Choroid plexus epithelial cell (primary cell): Measurements from ENCODE around the gene CSGALNACT2.
"Not testable (repeated sequence)": the region's sequence is repeated elsewhere in the genome, so short reads cannot be mapped to it uniquely, and the experiment has no call there.

ENCODE experiments used
- DNase-seq: peaks from one replicate; pipeline ENCODE4 v3.0.0-alpha.2; 2010; ENCODE audit warnings: low read depth
- H3K4me3 ChIP-seq: 2 replicates; pipeline ENCODE4 v1.5.1; 2011; ENCODE audit warnings: low read depth, mild to moderate bottlenecking, control low read depth, low read length, moderate library complexity
- TF ChIP-seq, protein P1 (sequence below): conservative IDR thresholded peaks from 2 replicates; pipeline ENCODE4 v1.5.1; 2011; ENCODE audit warnings: low read depth, mild to moderate bottlenecking, control low read depth, inconsistent platforms, low read length, moderate library complexity

Gene CSGALNACT2

DNA sequence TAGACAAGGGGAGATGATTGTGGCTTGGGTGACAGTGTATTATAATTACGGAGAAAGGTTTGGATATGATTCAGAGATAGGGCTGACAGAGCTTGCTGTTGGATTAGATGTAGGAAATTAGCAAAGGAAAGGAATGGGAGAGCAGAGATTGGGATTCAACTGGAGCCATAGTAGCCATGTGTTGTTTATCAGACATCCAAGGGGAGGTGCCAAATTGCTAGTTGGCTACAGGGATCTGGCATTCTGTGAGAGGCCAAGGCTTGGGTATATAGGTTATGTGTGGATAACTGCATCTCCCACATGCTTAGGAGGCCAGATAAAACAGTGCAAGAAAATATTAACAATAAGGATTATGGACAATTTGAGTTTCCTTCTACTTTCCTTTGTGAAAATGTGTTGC lies 34.9 kb downstream of the CSGALNACT2 start:
- no peak for DNase-seq
- no peak overlapping the region for H3K4me3 ChIP-seq
- TF ChIP-seq, protein P1, sequence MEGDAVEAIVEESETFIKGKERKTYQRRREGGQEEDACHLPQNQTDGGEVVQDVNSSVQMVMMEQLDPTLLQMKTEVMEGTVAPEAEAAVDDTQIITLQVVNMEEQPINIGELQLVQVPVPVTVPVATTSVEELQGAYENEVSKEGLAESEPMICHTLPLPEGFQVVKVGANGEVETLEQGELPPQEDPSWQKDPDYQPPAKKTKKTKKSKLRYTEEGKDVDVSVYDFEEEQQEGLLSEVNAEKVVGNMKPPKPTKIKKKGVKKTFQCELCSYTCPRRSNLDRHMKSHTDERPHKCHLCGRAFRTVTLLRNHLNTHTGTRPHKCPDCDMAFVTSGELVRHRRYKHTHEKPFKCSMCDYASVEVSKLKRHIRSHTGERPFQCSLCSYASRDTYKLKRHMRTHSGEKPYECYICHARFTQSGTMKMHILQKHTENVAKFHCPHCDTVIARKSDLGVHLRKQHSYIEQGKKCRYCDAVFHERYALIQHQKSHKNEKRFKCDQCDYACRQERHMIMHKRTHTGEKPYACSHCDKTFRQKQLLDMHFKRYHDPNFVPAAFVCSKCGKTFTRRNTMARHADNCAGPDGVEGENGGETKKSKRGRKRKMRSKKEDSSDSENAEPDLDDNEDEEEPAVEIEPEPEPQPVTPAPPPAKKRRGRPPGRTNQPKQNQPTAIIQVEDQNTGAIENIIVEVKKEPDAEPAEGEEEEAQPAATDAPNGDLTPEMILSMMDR, result no peak

- TF ChIP-seq, protein P1, result no peak
- DNase-seq, result no peak
- H3K4me3 ChIP-seq, result no peak overlapping the region
These were observed 36.7 kb downstream of the CSGALNACT2 start for GRCh38 chr10:43174969-43175368.

DNA sequence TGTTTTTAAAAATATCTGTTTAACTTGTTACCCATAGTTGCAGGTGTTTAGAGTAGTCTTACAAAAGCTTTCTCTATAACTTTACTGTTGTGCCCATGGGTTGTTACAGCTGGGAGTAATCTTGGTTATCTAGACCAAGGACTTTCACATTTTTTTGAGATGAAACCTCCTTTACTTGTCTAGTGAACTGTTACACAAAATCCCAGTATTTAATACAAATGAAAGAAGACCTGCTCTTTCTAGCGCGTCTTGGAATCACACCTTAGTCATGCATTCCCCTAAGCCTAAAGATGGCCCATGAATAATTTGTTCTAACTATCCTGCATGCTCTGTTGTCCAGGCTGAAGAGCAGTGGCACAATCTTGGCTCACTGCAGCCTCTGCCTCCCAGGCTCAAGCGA lies 38.0 kb downstream of the CSGALNACT2 start:
- TF ChIP-seq, protein P1, result no peak
- no peak overlapping the region for H3K4me3 ChIP-seq
- no peak for DNase-seq

- H3K4me3 ChIP-seq, result no peak overlapping the region
- TF ChIP-seq, protein P1, result no peak
- DNase-seq, result peak; percentile 41
These were observed 39.4 kb downstream of the CSGALNACT2 start for GRCh38 chr10:43177595-43177994.

DNA sequence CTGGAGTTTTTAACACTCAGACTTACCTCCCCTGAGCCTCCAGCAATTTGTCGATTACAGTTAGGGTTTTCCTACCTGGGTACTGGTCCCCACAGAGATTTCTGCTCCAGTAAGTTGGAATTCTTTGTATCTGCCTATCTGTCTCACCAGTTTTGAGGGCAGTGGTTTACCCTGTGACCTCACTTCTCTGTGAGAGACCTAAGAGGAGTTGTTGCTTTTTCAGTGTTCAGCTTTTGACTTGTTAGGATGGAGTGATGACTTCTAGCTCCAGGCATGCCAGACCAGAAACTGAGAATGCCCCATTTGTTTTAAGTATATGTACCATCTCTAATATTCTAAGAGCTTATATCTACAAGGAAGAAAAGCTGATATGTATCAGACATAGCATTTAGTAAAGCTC lies 42.9 kb downstream of the CSGALNACT2 start:
- DNase-seq, result peak; percentile 24
- no peak overlapping the region for H3K4me3 ChIP-seq
- TF ChIP-seq, protein P1, result no peak

GRCh38 chr10:43183764-43184163 lies 45.5 kb downstream of the CSGALNACT2 start:
- DNase-seq, H3K4me3 ChIP-seq: not testable (repeated sequence)

DNA sequence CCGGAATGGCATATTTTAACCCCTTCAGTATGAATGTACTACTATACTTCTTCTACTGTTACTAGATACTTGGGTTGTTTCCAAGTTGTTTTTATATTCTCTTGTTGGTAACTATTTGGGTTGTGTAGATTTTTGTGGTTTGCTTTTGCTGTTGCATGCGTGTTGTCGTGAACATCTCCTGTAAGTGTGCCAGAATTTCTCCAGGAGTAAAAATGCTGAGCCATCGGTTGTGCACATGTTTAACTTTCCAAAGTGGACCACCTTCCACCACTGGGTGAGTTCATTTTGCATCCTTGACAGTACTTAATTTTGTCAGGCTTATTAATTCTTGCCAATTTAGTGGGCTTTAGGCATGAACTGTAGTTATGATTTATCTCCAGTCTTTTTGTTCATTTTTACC lies 47.9 kb downstream of the CSGALNACT2 start:
- DNase-seq, result peak; percentile 79
- TF ChIP-seq, protein P1, result no peak
- no peak overlapping the region for H3K4me3 ChIP-seq

- TF ChIP-seq, protein P1, result no peak
- DNase-seq, result no peak
- no peak overlapping the region for H3K4me3 ChIP-seq
These were observed 49.0 kb downstream of the CSGALNACT2 start for GRCh38 chr10:43187213-43187612.
